ENCODE data around the gene NAALADL2. TPM values are rescaled to one million over a fixed set of nuclear protein-coding genes. Genes with fewer than 3 reads are reported as not detected.

NAALADL2 gene
- total and polyA plus RNA-seq, 9 of the 15 experiments (the other 6 are each of a cell fraction or from before 2014, with no cell fraction given) = 0.29 to 1.1 (median 0.79) TPM; not detected in 1

GRCh38 chr3:175383371-175383770 lies 524.2 kb downstream of the NAALADL2 start (continued):
- TF ChIP-seq C11orf30 (IDR thresholded peaks at IDR 0.05; ENCODE audit: low read depth) (no peak), SNAPC5 (CRISPR knock-in tag; IDR thresholded peaks at IDR 0.05) (no peak), ZNF507 (tag; conservative IDR thresholded peaks at IDR 0.05) (no peak)

GRCh38 chr3:175383813-175384212 lies 524.7 kb downstream of the NAALADL2 start:
- POLR2A ChIA-PET = no interaction called here
- Histone ChIP-seq H4K20me1 (replicated peaks; ENCODE audit: control insufficient read depth, insufficient read depth, low read length) (no peaks in the 10 kb centered on the region), H3K4me2 (ENCODE audit: insufficient read depth, low read length) (no peak overlapping the region), H3K9me1 (ENCODE audit: control insufficient read depth, insufficient read depth, low read length) (no peaks in the 10 kb centered on the region), H3K4me3 (no peak overlapping the region), H3K36me3 (ENCODE audit: control insufficient read depth, insufficient read depth, low read length) (no peaks in the 10 kb centered on the region), H3K27ac (ENCODE audit: extremely low read depth, low read depth, low read length) (no peak overlapping the region), H2AFZ (ENCODE audit: low read depth, low read length) (no peak overlapping the region), H3K4me1 (replicated peaks in 1 of 2; ENCODE audit: control insufficient read depth in 2 of 2, insufficient read depth in 2 of 2, low read length in 2 of 2) (no peaks in the 10 kb centered on the region), H3K79me2 (ENCODE audit: control insufficient read depth, insufficient read depth, low read length) (no peaks in the 10 kb centered on the region), H3K27me3 (ENCODE audit: control insufficient read depth in 2 of 2, insufficient read depth in 2 of 2, low read length in 2 of 2) (no peaks in the 10 kb centered on the region), H3K9me3 (replicated peaks; ENCODE audit: control insufficient read depth, insufficient read depth, low read depth, low read length) (no peaks in the 10 kb centered on the region), H3K9ac (ENCODE audit: insufficient read depth in 1 of 2, low read depth in 2 of 2, low read length in 2 of 2) (no peak overlapping the region)
- in situ Hi-C loops (cut with MboI) = no loop called here
- no peak for ATAC-seq
- TF ChIP-seq SAFB (IDR thresholded peaks at IDR 0.05; ENCODE audit: borderline replicate concordance, low read depth, low read length) = no peak
- DNase-seq (ENCODE audit: extremely low read depth in 1 of 4, low spot score in 3 of 4) = no peak
- WGBS (ENCODE audit: insufficient coverage, low coverage, missing lambda C conversion rate) = 0% methylated on average over 3 of the region's 3 CpGs
- intact Hi-C loops (cut with micrococcal nuclease) = no loop called here
- BruUV-seq (replicated peaks) = no TSS peak
- no peak for FAIRE-seq
- CTCF ChIA-PET (ENCODE audit: low intra/inter-chr PET ratio) = no interaction called here

- no peak overlapping the region for H3K27ac ChIP-seq (ENCODE audit: extremely low read depth, low read depth, low read length)
- in situ Hi-C loops (cut with MboI) = no loop called here
- no peaks in the 10 kb centered on the region for H3K36me3 ChIP-seq (ENCODE audit: control insufficient read depth, insufficient read depth, low read length)
- DNase-seq (ENCODE audit: extremely low read depth in 1 of 4, low spot score in 3 of 4) = no peak
- H3K9me1 ChIP-seq (ENCODE audit: control insufficient read depth, insufficient read depth, low read length) = no peaks in the 10 kb centered on the region
- intact Hi-C loops (cut with micrococcal nuclease) = no loop called here
- H3K4me3 ChIP-seq = no peak overlapping the region
- TF ChIP-seq CBFA2T2 (conservative IDR thresholded peaks at IDR 0.05) = no peak
- no peak for TF ChIP-seq ZSCAN29 (IDR thresholded peaks at IDR 0.05)
- TF ChIP-seq SP2 (IDR thresholded peaks at IDR 0.05; ENCODE audit: extremely low read depth, low read depth, low read length, poor library complexity, severe bottlenecking) = no peak
- TF ChIP-seq PKNOX1 (IDR thresholded peaks at IDR 0.05) = no peak
- TF ChIP-seq FUS (optimal IDR thresholded peaks at IDR 0.05; ENCODE audit: low read depth, low read length) = no peak
- no peak for TF ChIP-seq MCM2 (IDR thresholded peaks at IDR 0.05; ENCODE audit: low read depth)
- no peak for TF ChIP-seq PRPF4 (IDR thresholded peaks at IDR 0.05; ENCODE audit: insufficient read depth, low read depth, low read length, poor library complexity, severe bottlenecking)
- TF ChIP-seq ETV1 (tag; conservative IDR thresholded peaks at IDR 0.05; ENCODE audit: low read depth) = no peak
- no peak for TF ChIP-seq BRD9 (IDR thresholded peaks at IDR 0.05; ENCODE audit: low read depth, partially characterized antibody)
- TF ChIP-seq POLR2AphosphoS2 (IDR thresholded peaks at IDR 0.05; ENCODE audit: low read length) = no peak
- TF ChIP-seq TCF7 (IDR thresholded peaks at IDR 0.05; ENCODE audit: borderline replicate concordance) = no peak
- TF ChIP-seq CHD4 (IDR thresholded peaks at IDR 0.05; ENCODE audit: insufficient read depth, insufficient replicate concordance, low read depth, low read length, poor library complexity, severe bottlenecking) = no peak
- no peak for TF ChIP-seq NCOA4 (IDR thresholded peaks at IDR 0.05; ENCODE audit: partially characterized antibody)
- no peaks in the 10 kb centered on the region for H4K20me1 ChIP-seq (replicated peaks; ENCODE audit: control insufficient read depth, insufficient read depth, low read length)
- POLR2A ChIA-PET = no interaction called here
- CTCF ChIA-PET (ENCODE audit: low intra/inter-chr PET ratio) = no interaction called here
- no peak for ATAC-seq
- no peaks in the 10 kb centered on the region for H3K4me1 ChIP-seq (replicated peaks in 1 of 2; ENCODE audit: control insufficient read depth in 2 of 2, insufficient read depth in 2 of 2, low read length in 2 of 2)
- H3K9ac ChIP-seq (ENCODE audit: insufficient read depth in 1 of 2, low read depth in 2 of 2, low read length in 2 of 2) = no peak overlapping the region
- BruUV-seq (replicated peaks) = no TSS peak
- no peaks in the 10 kb centered on the region for H3K79me2 ChIP-seq (ENCODE audit: control insufficient read depth, insufficient read depth, low read length)
- H3K9me3 ChIP-seq (replicated peaks; ENCODE audit: control insufficient read depth, insufficient read depth, low read depth, low read length) = no peaks in the 10 kb centered on the region
- no peak overlapping the region for H3K4me2 ChIP-seq (ENCODE audit: insufficient read depth, low read length)
- no peak for FAIRE-seq
- H2AFZ ChIP-seq (ENCODE audit: low read depth, low read length) = no peak overlapping the region
- H3K27me3 ChIP-seq (ENCODE audit: control insufficient read depth in 2 of 2, insufficient read depth in 2 of 2, low read length in 2 of 2) = no peaks in the 10 kb centered on the region
Measured at GRCh38 chr3:175384569-175384968, 525.4 kb downstream of the NAALADL2 start.
